Right lobe of liver (tissue), 4 donors: ENCODE measurements around the gene DMKN.

Experiments
- CTCF ChIP-seq, 4 donors: fragments of 200-600 bp in 3 of 4; fragments of 450-650 bp in 1 of 4; IDR thresholded peaks; one replicate each; pipeline versions ENCODE4 v1.5.1 to v1.8.0; 2016 to 2022; ENCODE audit warnings: antibody characterized with exemption in 4 of 4, mild to moderate bottlenecking in 2 of 4
- POLR2A ChIP-seq: fragments of 450-650 bp; IDR thresholded peaks from one replicate; pipeline ENCODE4 v1.6.1; 2017; ENCODE audit warnings: antibody characterized with exemption, mild to moderate bottlenecking
- donor health status: DM: no; HTN: no; CAD: no.
- donor health status: DM: no; HTN: no; CAD: no.
- donor health status: DM: no; HTN: yes; CAD: no.

GRCh38 chr19:35514282-35514809 lies 897 bp upstream of the DMKN start:
- TF ChIP-seq CTCF (IDR thresholded peaks at IDR 0.05) (no peak), POLR2A (no peak)
